ENCODE measurements around the gene SCARB1.

SCARB1 gene

DNA sequence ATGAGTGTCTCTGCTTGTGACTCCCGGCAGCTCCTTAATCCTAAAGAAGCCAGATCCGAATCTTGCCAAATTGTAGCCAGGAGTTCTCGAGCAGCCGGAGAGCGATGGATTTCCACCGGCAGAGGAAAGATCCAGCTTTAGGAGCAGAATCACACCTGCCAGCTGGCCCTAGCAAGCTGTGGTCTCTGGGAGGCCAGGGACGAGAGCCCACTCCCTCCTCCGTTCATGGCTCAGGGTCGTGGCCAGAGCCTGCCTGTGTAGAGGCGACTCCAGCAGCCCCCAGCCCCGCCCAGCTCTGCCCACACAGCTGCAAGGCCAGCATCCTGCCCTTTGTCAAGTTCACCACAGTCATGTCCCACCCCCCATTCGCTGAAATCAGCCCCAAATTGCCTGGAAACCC, 121.0 kb downstream of the SCARB1 start:
- no peak for DNase-seq

DNA sequence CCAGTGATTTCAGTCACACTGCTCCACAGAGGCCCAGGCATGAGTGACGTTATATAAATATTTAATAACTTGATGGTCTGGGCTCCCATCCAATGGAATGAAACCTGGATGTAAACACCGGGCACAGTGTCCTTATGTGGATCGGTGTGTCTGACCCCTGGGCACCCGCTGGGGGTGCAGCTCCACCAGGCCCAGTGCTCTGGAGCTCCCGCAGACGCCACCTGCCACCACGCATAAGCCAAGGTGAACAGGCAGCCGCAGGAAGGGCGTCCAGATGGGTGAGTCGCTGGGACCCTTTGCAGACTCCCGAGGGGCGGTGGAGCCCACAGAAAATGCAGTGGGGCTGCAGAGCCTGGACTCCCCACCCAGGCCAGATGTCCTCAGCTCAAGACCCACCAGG, 121.6 kb downstream of the SCARB1 start:
- no peak for DNase-seq

DNA sequence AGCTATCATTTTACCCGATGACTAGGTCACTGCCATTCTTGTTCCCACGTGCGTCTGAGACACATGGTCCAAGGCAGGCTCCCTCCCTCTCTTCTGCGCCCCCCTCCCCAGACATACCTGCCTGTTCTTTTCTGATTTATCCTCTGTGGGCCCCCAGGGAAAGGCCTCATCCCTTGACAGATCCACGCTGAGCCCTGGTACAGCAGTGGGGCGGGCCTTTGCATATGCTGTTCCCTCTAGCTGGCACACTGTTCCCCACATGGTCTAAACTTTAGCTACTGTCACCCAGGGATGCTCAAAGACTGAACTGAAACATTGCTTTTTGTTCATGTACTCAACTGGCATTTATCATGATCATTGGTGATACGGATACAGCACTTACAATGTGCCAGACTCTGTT, 122.5 kb downstream of the SCARB1 start:
- no peak for DNase-seq

DNA sequence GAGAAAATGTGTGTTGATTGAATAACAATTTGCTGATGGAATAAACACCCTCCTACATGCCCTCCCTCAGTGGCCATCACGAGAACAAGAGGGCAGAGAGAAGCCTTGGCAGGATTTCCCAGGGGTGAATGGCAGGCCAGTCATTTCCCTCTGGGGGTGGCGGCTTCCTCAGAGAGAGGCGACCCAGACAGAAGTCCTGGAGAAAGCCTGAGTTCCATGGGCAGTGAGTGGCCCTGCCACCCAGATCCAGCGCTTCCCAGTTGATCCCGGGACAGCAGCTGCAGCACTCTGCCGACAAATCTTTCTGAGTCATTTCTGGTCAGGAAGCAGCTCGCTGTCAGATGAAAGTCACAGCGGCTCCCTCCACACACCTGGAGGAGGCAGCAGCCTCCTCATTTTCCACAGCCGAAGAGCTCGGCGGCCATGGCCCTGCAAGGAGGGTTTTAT, 123.0 kb downstream of the SCARB1 start:
- no peak for DNase-seq

DNA sequence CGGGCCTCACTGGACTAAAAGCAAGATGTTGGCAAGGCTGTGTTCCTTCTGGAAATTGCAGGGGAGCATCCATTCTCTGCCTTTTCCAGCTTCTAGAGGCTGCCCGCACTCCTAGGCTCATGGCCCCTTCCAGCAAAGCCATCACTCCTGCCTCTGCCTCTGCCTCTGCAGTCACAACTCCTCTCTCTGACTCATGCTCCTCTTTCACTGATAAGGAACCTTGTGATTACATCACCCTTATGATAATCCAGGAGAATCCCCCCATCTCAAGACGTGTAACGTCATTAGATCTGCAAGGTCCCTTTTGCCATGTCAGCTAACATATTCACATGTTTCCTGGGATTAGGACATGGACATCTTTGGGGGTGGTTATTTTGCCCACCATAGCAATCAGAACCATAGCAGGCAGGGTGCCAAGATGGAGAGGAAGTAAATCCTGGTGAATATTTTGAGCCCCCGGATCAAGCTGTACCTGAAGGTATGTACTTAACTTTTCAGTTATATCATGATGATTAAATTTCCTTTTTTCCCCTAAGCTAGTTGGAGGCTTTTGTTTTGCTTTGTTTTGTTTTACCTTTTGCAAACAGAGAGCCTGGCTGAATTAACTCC, 123.6 kb downstream of the SCARB1 start:
- DNase-seq, result no peak

DNA sequence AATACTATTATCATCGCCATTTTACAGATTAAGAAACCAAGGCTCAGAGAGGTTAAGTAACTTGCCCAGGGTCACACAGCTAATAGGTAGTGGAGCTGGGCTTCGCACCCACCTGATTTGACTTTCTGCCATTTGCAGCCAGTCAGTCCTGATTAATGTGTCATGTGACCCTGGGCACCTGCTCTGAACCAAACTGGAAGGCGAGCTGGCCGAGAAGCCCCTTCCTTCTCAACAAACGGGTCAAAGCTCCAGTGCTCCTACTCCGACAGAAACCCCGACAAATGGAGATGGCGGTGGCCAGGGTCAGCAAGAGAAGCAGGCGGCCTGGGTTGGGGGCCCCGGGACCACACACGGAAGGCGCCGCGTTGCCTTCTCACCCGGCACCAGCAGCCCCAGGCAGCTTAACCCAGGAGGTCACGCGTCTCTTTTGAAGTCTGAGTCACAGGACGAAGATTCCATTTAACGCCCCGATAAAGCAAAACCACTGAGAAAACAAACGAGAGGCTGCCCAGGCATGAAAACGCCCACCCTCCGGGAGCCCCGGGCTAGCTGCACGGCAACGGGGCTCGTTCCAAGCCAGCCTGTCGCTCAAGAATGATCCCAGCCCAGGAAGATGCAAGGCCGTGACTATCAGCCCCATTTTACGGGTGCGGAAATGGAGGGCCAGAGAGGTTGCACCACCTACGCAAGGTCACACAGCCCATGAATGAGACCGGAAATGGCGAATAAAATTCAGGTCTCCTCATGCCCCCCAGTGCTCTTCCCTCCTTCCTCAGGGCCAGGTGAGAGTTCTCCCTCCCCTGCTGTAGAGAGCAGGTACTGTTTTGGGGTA, 124.8 kb downstream of the SCARB1 start:
- no peak for DNase-seq

DNA sequence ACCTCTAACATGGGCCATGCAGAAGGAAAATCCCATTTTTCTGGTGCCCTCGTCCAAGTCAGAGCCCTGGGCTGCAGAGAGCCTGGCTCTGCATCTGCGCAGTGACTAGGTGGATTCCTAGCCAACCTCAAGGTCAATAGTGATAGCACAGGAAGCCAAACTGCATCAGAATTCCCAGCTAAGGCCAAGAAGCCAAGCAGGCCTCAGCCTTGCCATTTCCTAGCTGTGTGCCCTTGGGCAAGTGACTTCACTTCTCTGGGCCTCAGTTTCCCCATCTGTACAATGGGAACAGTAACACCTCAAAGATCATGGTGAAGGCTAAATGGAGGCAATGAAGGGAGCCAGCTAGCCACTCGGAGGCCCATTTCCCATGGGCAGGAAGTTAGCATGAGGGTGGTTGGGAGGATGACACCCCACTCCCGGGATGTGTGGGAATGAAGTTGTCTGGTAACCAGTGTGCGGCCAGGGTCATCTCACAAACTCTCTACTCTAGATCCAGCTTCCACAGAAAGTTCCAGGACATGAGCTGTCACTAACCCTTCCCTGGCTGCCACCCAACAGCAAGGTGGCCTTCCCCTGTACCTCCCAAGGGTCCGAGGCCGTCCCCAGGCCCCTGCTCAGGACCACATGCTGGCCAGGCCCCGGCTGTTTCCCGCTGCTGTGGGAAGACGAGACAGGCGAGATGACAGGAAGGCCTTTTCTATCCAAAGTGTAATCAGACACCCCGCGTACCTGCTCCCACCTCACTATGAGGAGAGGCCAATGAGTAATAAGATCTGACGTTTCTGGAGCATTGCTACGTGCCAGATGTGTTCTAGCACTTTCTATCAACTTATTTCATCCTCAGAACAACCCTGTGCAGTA, 125.7 kb downstream of the SCARB1 start:
- DNase-seq, result no peak

DNA sequence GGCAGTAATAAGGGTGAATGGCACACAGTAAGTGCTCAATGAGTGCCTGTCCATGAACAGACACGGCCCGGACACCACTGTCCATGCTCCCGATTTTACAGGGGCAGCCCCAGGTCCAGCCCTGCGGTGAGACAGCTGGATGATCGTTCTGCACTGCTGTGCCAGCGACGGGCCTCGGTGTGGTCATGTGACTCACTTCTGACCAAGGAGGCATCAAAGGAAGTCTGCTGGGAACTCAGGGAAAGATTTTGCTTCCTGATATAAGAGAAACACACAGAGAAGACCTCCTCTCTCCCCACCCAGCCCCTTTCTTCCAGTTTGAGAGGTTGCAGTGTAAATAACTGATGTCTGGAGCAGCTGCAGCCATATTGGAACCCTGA, 126.6 kb downstream of the SCARB1 start:
- no peak for DNase-seq

DNA sequence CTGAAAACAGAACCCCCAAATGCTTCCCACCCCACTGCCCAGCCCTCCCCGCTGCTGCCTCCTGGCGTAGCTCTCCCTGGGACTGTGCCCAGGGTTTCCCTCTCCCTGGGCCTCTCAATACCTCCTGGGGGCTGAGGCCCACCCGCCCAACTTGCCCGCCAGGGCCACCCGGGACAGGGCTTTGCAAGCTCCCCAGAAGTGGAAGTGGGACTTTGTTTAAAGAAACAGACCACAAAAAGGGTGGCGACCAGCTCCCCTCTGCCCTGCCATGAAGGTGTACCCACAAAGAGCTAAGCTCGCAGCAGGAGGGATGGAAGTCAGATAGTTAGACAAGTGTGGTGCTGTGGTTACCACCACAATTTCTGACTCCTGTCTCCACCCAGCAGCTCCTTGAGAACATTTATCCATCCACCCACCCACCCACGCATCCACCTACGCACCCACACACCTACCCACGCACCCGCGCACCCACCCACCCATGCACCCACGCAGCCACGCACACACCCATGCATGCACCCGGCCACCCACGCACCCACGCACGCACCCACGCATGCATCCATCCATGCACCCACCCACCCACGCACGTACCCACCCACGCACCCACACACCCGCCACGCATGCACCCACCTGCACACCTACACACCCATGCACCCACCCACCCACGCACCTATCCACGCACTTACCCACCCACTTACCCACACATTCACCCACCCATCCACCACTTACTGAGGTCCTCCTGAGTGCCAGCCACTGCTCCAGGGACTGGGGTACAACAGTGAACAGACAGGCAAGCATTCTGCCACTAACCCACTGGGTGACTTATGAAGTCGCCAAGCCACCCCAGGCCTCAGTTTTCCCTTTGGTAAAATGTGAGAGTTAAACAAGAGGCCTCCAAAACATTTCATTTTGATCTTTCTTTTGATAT, 127.3 kb downstream of the SCARB1 start:
- DNase-seq, result no peak

DNA sequence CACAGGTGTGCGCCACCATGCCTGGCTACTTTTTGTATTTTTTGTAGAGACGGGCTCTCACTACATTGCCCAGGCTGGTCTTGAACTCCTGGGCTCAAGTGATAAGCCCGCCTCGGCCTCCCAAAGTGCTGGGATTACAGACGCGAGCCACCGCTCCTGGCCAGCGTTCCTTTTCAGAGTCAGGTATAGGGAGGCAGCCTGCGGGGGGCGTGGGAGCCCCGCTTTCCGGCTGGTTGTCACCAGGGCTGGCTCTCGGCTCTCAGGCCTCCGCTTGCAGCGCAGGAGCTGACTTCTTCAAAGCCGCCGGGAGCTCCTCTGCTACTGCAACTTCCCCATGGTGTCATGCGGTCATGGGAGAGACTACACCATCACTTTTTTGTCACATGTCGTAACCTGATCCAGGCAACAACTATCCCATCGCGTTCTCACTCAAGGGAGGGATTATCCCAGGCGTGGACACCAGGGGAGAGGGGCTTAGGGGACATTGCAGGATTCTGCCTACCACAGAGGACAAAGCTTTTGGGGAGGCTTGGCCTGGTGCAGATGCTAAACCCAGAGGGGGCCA, 129.4 kb downstream of the SCARB1 start:
- DNase-seq, result no peak

DNA sequence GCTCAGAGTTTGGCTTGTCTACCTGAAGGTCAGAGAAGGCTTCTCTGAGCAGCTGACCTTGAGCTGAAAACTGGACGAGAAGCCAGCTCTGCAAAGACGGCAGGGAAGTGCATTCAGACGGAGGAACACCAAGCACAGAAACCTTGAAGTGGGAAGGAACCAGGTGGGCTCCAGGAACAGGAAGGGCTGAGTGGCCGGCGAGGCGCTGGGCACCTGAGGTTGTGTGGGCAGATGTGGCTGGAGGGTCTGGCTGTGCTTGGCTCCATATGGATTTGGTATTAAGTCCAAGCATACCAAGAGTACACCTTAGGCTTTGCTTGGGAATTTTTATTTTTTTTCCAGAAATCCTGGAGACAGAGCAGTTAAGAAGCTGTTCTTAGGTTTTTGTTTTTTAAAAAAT, 130.6 kb downstream of the SCARB1 start:
- no peak for DNase-seq

DNA sequence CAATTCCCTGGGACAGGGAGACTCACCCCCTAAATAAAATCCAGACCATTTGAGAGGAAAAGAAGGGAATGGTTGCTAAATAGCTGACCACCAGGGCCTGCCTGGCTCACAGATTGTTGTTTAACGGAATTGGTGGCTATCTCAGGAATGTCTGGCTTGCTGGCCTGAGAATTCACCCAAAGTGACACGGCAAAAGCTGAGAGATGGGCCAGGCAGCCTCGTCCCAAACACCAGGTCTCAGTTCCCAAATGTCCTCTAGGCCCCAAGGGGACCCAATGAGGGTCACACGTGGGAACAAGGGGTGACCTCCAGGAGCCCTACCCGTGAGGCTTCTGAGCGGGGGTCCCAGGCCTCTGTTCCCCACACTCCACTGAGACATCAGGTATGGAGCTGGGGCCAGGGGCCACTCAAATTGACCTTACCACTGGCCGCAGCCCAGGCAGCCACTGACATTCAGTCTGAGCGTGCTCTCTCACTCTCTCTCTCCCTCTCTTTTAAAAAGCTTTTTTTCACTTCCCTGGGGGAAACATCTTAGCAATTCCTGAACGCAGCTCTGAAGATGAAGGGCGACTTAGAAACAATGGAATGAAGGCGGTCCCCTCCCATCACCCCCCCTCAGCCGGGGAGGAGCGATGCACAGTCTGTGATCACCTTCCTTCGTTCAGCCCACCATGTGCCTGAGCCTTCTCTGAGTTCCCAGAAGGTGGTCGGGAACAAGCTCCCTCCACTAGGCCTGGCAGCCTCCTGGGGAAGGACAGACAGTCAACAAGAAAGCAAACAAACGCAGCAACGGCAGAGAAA, 131.2 kb downstream of the SCARB1 start:
- no peak for DNase-seq

DNA sequence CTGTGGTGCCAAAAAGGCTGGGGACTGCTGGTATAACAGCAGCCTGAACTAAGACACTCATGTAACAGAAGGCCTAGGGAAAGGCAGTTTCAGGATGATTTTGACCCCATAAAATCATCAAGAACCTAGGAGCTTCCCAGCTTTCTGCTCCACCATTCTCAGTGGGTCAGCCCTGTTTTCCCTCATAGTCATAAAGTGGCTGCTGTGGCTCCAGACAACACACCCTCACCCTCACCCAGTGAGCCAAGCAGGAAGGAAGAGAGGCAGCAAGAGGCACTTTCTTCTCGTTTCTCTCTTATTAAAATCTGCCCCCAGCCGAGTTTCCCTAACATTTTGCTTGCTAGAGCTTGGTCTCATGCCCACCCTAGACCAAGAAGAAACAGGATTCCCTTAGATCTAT, 131.8 kb downstream of the SCARB1 start:
- DNase-seq, result no peak

DNA sequence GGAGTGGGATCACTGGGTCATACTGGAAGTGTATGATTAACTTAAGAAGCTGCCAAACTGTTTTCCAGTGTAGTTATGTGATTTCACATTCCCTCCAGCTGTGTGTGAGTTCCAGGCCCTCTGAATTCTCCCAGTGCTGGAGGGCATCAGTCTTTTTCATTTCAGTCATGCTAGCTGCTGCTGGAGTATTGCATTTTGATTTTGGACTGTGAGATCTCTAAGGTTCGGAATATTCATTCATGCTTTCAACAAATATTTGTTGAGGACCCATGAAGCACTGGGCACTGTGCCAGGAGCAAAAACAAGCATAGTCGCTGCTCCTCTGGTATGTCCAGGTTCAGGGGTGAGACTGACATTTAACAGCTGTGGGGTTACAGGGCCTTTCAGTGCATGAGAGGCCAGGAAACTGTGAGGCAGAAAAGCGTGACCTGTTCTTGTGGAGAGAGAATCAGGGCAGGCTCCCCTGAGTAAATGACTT, 133.2 kb downstream of the SCARB1 start:
- DNase-seq, result no peak

DNA sequence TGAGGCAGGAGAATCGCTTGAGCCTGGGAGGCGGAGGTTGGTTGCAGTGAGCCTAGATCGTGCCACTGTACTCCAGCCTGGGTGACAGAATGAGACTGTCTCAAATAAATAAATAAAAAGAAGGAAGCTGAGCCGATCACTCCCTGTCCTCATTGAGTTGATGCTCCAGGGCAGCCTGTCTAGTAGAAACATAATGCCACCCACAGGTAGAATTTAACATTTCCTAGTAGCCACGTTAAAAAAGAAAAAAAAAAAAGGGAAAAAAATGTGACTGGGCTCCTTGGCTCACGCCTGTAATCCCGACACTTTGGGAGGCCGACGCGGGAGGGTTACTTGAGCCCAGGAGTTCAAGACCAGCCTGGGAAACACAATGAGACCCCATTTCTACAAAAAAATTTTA, 135.7 kb downstream of the SCARB1 start:
- no peak for DNase-seq

DNA sequence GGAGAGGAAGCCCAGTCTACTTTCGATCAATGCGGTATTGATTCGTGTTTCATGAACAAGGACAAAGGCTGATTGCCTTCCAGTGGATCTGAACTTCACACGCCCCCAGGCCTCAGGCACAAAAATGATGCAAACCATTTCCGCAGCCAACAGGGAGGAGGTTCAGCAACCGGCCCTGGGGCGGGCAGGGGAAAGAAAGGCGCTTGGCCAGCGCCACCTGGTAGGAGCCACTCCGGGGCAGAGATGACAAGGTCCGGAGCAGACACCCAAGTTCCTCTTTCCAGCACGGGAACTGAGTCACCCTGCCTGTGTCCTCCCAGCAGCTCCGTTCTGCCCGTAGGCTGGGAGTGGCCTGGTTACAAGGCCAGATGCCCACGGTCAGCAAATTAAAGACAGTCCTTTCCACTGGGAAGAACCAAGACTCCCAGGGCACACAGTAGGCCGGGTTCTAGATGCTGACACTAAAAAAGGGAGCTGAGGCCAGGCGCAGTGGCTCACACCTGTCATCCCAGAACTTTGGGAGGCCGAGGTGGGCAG, 136.3 kb downstream of the SCARB1 start:
- DNase-seq, result no peak

Data from cerebellar nuclear complex (tissue), 1 donor.